Activated CD4-positive, alpha-beta T cell treated with anti-CD3 and anti-CD28 coated beads for 24 hours (primary cell): ENCODE data around the gene PCDHGC5.

Experiments used
- DNase-seq, 2 donors: peaks; one replicate each; pipeline ENCODE4 v3.0.0-alpha.2; 2020; ENCODE audit warnings: low read depth in 2 of 2

PCDHGC5 gene

GRCh38 chr5:141512911-141513626, 24.2 kb downstream of the PCDHGC5 start:
- DNase-seq: peak in 1 of 2 donors; percentile 19

DNA sequence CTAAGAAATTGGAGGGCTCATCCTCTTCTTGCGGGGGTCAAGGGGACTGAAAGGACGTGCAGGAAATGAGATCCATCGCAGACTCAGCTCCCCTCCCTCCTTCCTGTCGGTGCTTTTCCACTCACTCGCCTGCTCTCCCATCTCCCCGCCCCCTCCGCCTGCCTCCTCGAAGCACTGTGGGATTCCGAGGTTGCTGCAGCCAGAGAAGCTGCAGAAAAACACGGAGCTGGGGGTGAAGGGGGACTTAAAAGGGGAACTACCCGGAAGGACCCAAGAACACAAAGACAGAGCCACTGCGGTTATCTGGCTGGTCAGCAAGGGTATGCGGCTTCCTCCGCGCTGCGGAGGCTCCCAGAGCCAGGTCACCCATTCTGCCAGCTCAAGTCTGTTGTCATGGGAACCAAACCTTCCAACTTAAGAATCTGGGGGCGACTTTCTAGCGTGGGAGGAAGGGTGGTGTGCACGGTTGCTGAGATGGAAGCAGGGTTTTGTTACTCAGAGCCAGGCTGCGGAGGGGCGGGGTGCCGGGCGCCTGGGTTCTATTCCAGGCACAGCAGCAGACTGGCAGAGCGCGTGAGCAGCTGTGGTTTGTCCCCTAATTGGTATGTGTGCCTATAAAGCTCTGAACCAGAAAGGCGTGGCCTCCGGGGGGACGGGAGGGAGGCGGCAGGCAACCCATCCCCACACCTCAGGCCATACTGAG, 24.9 kb downstream of the PCDHGC5 start:
- DNase-seq: peak; percentile 46 to 59

DNA sequence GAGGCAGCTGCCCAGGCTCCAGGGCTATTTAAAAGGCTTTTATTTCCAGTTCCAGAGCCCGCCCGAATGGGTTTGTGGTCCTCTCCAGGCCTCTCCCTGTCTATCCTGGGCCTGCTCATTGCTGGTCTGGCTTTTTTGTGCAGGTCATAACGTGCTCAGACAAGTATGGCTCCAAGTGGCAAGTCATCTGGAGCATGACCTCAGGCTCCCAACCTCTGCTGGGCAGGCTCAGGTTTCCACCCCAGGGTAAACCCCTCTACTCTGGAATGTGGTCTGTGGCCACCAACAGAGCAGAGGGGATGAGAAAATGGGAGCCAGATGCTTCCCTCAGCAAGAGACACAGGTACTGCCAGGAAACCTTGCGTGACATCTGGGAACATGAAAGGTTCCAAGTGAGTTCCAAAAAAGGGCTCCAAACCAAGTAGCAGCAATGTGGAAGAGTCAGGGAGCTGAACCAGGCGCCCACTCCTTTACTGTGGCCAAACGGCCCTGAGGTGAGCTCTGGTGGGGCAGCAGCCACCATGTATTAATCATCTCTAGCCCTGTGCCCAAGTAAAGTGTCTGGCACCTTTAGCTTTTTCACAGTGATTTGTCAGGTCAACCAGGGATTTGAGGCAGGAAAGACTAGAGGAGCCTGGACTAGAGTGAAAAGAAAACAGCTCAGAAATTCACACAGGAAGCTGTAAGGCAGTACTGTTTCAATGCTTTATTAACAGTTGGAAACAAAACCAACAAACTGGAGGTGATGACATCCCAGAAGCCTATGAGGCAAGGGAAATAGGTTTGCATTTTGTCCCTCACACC, 25.7 kb downstream of the PCDHGC5 start:
- DNase-seq: no peak

DNA sequence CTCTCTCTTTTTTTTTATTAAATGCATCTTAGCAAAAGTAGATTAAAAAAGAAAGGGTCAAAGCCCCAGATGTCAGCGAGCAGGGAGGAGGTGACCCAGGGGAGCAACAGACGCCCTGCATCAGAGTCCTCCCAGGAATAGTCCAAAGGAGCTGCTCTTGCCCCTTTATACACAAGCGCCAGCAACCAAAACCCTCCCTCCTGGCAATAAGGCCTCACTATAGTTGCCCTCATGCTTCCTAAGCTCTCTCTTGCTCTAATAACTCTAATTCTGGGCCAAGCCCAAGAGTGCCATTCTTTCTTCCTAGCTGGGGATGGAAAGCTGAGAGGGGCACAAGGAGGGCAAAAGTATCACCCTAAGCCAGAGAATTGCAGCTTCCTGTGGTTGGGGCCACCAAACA, 26.3 kb downstream of the PCDHGC5 start:
- DNase-seq: no peak

DNA sequence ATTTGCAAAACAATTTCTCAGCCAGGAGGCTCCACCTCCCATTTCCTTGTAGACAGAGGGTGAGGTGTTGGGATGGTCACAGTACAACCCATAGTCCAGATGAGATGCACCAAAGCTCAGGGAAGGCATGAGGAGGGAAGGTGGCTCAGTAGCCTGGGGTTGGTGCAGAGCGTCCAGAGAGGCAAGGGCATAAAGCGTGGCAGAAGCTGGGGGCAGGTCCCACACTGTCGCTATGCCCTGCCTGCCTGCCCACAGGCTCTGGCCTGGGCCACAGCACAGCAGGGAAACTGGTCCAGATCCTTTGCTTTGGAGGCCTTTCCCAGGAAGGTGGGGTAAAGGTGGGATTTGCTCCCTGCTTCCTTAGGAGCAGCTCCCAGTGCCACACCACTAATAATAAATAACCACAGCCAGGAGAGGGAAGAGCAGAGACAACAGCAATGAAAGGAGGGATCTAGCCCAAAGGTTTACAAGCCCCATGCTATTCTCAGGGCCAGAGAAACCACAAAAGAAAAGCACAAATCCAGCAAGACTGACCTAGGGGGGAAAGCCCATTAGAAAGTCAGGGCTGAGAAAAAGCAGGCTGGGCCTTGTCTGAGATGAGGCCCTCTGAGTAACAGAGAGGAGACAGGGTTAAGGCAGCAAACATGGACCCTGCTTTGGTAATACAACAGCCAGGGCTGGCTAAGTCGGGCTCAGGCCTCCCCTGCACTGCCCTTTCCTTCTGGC, 27.2 kb downstream of the PCDHGC5 start:
- DNase-seq: no peak

DNA sequence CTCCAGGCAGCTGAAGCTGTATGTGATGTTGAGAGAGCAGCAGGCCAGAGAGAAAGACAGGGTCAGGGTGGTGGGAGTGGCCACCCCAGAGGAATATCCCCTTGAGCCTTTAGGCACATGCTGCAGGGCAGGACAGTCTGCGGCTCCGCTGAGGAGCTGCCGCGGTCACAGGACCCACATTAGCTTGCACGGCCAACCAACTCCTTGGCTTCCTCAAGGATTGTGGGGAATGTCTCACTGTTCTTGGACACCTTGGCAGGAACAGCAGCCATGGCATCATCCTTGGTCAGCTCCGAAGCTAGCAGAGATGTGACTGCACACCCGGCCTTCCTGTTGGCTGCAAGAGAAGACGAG, 27.8 kb downstream of the PCDHGC5 start:
- DNase-seq: no peak

- DNase-seq: no peak
Observed at GRCh38 chr5:141517312-141517711, 28.4 kb downstream of the PCDHGC5 start.

- DNase-seq: no peak
Observed at GRCh38 chr5:141517880-141518617, 29.2 kb downstream of the PCDHGC5 start.

- DNase-seq: no peak
Observed at GRCh38 chr5:141518618-141519015, 29.7 kb downstream of the PCDHGC5 start.

GRCh38 chr5:141519605-141520565, 31.0 kb downstream of the PCDHGC5 start:
- DNase-seq: no peak

DNA sequence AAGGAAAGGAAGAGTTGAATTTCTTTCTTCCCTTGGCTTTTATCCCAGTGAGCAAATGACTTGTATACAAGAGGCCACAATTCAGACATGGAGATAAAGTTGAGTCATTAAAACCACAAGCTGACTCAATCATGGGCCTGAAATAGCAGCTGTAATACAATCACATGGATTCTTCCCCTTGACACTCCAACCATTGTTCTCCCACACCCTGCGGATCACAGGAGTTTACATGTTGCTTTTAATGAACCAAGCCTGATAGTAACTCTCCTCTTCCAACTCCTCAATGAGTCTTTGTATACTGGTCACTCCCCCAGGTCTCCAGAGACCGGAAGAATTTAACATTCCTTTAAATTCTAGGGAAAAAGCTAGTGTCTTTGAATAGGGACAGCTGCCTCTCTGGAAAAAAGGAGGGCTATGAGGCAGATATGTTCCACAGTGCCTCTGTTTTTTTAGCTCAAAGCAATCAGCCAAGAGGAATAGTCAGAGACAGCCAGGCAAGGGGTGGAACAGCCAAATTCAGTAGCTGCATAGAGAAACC, 32.4 kb downstream of the PCDHGC5 start:
- DNase-seq: no peak

DNA sequence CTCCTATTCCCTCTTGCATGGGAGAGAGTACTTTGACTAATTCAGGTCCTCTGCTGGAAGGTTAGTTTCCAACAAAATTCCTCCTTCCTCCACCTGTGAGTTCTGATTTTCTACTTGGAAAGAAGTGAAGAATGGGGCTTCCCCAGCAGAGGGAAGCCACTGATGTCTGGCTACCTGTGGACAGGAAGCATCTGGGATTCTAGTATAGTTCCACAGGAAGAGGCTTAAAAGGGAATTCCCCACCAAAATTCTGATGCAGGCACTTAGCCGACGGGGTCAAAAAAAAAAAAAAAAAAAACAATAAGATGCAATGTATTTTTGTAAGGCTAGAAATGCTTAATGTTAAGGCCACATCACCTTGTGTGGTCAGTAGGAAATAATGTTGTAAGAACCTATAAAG, 33.4 kb downstream of the PCDHGC5 start:
- DNase-seq: no peak

- DNase-seq: no peak
Observed at GRCh38 chr5:141523991-141524390, 35.1 kb downstream of the PCDHGC5 start.

DNA sequence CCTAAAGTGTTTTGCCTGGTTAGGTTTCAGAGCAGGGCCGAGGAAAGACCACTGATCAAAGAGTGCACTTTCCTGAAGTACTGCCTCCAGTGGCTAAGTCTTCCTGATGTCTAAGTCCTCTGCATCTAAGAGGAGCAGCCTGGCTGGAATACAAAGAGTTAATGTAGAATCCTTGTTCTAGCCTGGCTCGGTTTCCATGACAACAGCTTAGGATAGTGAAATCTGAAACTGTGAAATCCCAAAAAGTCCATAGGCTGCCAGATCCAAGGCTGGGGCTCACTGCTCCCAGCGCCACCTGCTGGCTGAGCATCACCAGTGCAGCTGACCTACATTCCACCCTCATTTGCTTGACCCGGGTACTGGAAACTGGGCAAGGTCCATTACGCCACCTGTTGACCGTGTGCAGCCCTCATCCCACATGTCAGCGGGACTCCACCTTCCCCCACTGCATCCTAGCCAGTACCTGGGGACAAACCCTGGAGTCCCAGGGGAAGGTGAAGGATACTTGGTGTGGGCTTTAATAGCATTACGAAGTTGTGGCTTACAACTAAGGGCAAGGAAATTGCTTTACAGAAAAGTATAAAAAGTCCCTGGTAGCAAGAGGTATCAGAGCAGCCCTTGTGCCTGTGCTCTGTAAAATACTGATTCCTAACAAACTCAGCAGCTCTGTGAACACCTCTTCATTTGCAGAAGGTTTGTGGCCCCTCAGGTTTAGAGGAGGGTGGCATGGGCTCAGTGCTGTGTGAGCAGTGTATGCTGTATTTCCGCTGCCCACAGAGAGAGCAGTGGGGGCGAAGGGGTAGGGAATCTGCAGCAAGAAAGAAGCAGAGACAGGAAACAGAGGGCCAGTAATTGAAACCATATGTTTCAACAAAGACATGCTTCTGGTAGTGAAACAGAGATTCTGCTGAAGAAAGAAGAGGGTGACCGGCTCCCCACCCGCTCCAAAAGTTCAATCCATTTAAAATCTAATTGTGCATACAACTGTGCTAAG, 36.0 kb downstream of the PCDHGC5 start:
- peak in 1 of 2 donors; percentile 25 for DNase-seq

DNA sequence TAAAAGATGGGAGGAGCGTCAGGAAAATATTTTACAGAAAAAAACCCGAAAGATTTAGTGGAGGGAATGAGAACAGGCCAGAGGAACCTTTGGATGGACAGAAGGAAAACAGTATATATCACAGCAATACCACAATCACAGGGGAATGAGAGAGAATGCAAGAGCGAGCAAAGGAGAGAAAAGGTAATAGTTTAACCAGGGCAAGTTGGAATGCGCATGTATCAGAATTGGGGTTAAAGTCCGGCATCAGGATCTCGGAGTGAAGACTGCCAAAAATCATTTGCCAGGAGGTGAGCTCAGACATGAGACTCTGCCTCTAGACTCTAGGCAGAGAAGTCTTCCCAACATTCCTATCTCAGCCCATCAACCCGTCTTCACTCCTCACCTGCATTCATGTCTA, 36.8 kb downstream of the PCDHGC5 start:
- no peak for DNase-seq

DNA sequence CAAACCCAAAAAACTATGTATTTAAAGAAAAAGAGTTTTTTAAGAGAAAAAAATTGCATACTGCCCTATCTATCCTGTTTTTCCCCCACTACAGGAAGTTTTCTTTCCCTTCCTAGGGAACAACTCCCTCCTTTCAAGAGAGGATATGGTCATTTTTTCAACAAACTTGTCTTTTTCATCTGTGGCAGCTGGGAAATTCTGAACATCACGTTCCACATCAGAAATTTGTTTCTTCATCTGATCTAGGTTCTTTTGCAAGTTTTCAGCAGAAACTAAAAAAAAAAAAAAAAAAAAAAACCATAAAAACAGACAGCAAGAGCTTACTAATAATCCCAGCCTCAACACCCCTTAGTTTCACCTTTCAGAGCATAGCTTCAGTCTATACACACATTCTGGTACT, 38.5 kb downstream of the PCDHGC5 start:
- no peak for DNase-seq

DNA sequence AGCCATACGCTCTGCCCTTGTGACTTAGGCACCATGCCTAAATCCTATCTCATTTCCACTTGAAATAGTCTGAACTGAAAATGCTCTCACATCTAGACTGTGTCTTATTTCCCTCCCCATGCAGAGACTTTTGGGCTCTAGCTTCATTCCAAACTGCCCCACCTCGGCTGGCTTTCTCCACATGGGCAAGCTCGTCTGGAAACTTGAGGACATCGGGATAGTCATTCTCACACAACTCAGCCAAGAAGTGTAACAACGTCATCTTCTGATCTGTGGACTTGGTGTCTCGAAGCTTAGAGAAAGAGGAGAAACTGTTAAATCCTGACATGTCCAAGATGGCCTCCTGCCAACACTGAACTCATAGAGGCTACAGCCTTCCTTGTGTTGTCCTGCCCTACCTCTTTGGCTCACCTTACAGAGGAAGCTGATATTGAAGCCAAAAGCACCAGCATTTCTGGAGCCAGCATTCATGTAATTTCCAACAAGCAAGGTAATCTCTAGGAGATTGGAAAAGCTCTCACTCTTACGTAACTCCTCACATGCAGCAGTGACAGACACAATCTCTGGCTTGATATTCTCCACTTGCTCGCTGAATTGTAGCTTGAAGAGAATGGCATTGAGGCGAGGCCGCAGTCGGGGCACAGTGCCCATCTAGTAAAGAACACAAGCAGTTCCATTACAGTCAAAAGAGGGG, 39.6 kb downstream of the PCDHGC5 start:
- DNase-seq: no peak

- no peak for DNase-seq
Observed at GRCh38 chr5:141529002-141529401, 40.1 kb downstream of the PCDHGC5 start.
